Endothelial cell of umbilical vein (primary cell): ENCODE data around the gene ULBP2. TPM values are rescaled to one million over a fixed set of nuclear protein-coding genes. Genes with fewer than 3 reads are reported as not detected.

Experiments
- BruUV-seq: library from RNA; stranded (reverse); fragments of 400-500 nt; replicated peaks from 2 replicates; lab custom pipeline; 2021; lab: Mats Ljungman, UMichigan
- CTCF ChIA-PET: fragments of 300-600, 350-600 bp; sonication (Branson Sonifier 250); formaldehyde crosslinking; loops from one replicate; lab custom pipeline; 2021; ENCODE audit warnings: antibody characterized with exemption, inconsistent platforms; lab: Charles Lee
- POLR2A ChIA-PET: fragments of 300-600, 350-600 bp; sonication (Branson Sonifier 250); formaldehyde crosslinking; loops from one replicate; lab custom pipeline; 2021; ENCODE audit warnings: antibody characterized with exemption, inconsistent platforms; lab: Charles Lee
- DNase-seq: peaks from one replicate; pipeline ENCODE4 v3.0.0-alpha.2; 2011; ENCODE audit warnings: low read depth, low spot score
- FAIRE-seq: peaks from 2 replicates; lab custom pipeline; 2011; peaks lifted over from hg19 to GRCh38; lab: Jason Lieb, UNC
- H2AFZ ChIP-seq: 2 replicates; pipeline ENCODE4 v1.6.0; 2012; ENCODE audit warnings: low read depth, low read length, control low read depth, inconsistent platforms
- H3K27ac ChIP-seq: 2 replicates; pipeline ENCODE4 v1.5.1; 2011; ENCODE audit warnings: low read depth, mild to moderate bottlenecking, control low read depth, low read length, moderate library complexity; ENCODE audit not compliant: insufficient read depth
- H3K27me3 ChIP-seq, 2 experiments: 2 replicates each; pipeline versions ENCODE4 v1.6.0 to v1.6.1; 2011; ENCODE audit warnings: low read length in 2 of 2, mixed read lengths in 1 of 2; ENCODE audit not compliant: control insufficient read depth in 2 of 2, insufficient read depth in 2 of 2
- H3K36me3 ChIP-seq, 2 experiments: 2 replicates in 1 of 2; 3 replicates in 1 of 2; pipeline ENCODE4 v1.5.1; 2011; ENCODE audit warnings: low read length in 2 of 2, mild to moderate bottlenecking in 1 of 2, moderate library complexity in 1 of 2; ENCODE audit not compliant: control insufficient read depth in 2 of 2, insufficient read depth in 2 of 2; ENCODE audit errors: extremely low read depth in 1 of 2
- H3K4me1 ChIP-seq: 3 replicates; pipeline ENCODE4 v1.5.1; 2011; ENCODE audit warnings: mild to moderate bottlenecking, low read length; ENCODE audit not compliant: control insufficient read depth, insufficient read depth; ENCODE audit errors: extremely low read depth
- H3K4me2 ChIP-seq: 2 replicates; pipeline ENCODE4 v1.6.1; 2011; ENCODE audit warnings: low read length, control low read depth, mixed read lengths; ENCODE audit not compliant: insufficient read depth
- H3K4me3 ChIP-seq, 3 experiments: fragments of 200-600 bp in 1 of 3; sonication (generic), shearing (Covaris generic) in 1 of 3; replicated peaks in 1 of 3; 2 replicates each; pipeline ENCODE4 v1.5.1; 2011 to 2016; ENCODE audit warnings: control low read depth in 3 of 3, low read length in 3 of 3, mild to moderate bottlenecking in 2 of 3, inconsistent platforms in 1 of 3, low read depth in 1 of 3, moderate library complexity in 1 of 3; ENCODE audit not compliant: insufficient read depth in 1 of 3
- H3K79me2 ChIP-seq: 2 replicates; pipeline ENCODE4 v1.6.0; 2012; ENCODE audit warnings: low read length, inconsistent platforms; ENCODE audit not compliant: control insufficient read depth, insufficient read depth
- H3K9ac ChIP-seq: replicated peaks from 2 replicates; pipeline ENCODE3; 2011; ENCODE audit warnings: low read length, control low read depth; ENCODE audit not compliant: insufficient read depth; ENCODE audit errors: extremely low read depth
- H3K9me1 ChIP-seq: replicated peaks from 3 replicates; pipeline ENCODE4 v1.6.0; 2011; ENCODE audit warnings: mild to moderate bottlenecking, low read length; ENCODE audit not compliant: control insufficient read depth, insufficient read depth; ENCODE audit errors: extremely low read depth
- H3K9me3 ChIP-seq: replicated peaks from 2 replicates; pipeline ENCODE4 v1.5.1; 2012; ENCODE audit warnings: low read length, inconsistent platforms; ENCODE audit not compliant: control insufficient read depth, insufficient read depth
- H4K20me1 ChIP-seq: replicated peaks from 2 replicates; pipeline ENCODE3; 2011; ENCODE audit warnings: mild to moderate bottlenecking, low read length; ENCODE audit not compliant: control insufficient read depth, insufficient read depth; ENCODE audit errors: extremely low read depth
- CTCF ChIP-seq, 2 donors: IDR thresholded peaks; 1 replicate in 1 of 2; 2 replicates in 1 of 2; pipeline ENCODE4 v1.5.1; 2011; ENCODE audit warnings: low read length in 2 of 2, mild to moderate bottlenecking in 2 of 2, moderate library complexity in 2 of 2, control low read depth in 1 of 2, inconsistent platforms in 1 of 2, low read depth in 1 of 2; ENCODE audit not compliant: insufficient read depth in 1 of 2; ENCODE audit errors: extremely low read depth in 1 of 2
- EZH2 ChIP-seq: IDR thresholded peaks from 2 replicates; pipeline ENCODE4 v1.6.1; 2012; ENCODE audit warnings: borderline replicate concordance, low read depth, mild to moderate bottlenecking, moderate library complexity, low read length, inconsistent platforms; ENCODE audit not compliant: severe bottlenecking
- FOS ChIP-seq: IDR thresholded peaks from 2 replicates; pipeline ENCODE4 v1.6.1; 2011; ENCODE audit warnings: mild to moderate bottlenecking, low read length, moderate library complexity, borderline replicate concordance; ENCODE audit not compliant: insufficient read depth
- GATA2 ChIP-seq: IDR thresholded peaks from 2 replicates; pipeline ENCODE4 v1.7.0; 2011; ENCODE audit warnings: low read depth, mild to moderate bottlenecking, moderate library complexity, mixed read lengths, low read length; ENCODE audit not compliant: insufficient read length, insufficient read depth
- JUN ChIP-seq: IDR thresholded peaks from 2 replicates; pipeline ENCODE4 v1.6.1; 2011; ENCODE audit warnings: borderline replicate concordance, low read depth; ENCODE audit not compliant: insufficient read length, insufficient read depth
- MAX ChIP-seq: IDR thresholded peaks from 2 replicates; pipeline ENCODE4 v1.6.1; 2011; ENCODE audit not compliant: insufficient read depth, insufficient read length
- MYC ChIP-seq: IDR thresholded peaks from one replicate; pipeline ENCODE4 v1.6.1; 2011; ENCODE audit warnings: mild to moderate bottlenecking, low read depth, low read length
- POLR2A ChIP-seq: IDR thresholded peaks from 2 replicates; pipeline ENCODE4 v1.6.1; 2012; ENCODE audit warnings: low read depth, mild to moderate bottlenecking, control low read depth, low read length
- POLR2AphosphoS5 ChIP-seq: IDR thresholded peaks from 2 replicates; pipeline ENCODE4 v1.6.1; 2012; ENCODE audit warnings: low read depth, mild to moderate bottlenecking, control low read depth, low read length, moderate library complexity; ENCODE audit not compliant: insufficient read depth
- dilution Hi-C: fragments of 300-500 bp; cut with MboI; formaldehyde crosslinking; loops from one replicate; pipeline ENCODE4 v1.15.0; 2019; ENCODE audit warnings: low sequenced_read_pairs; ENCODE audit not compliant: extremely low pct_ligation_motif_present
- intact Hi-C: fragments of 100-400 bp; cut with micrococcal nuclease; formaldehyde crosslinking; loops from one replicate; pipeline ENCODE4 v1.10.0; 2022
- polyA plus RNA-seq, 4 experiments: library from polyadenylated mRNA; depleted of rRNA in 3 of 4; stranded (reverse) in 3 of 4; unstranded in 1 of 4; fragments of >200 nt; gene quantifications; 2 replicates each; pipeline versions ENCODE4 v1.2.1 to v1.2.3, GENCODE V29; 2011 to 2012; ENCODE audit warnings: missing spikeins in 1 of 4
- total RNA-seq: library from RNA; stranded (reverse); gene quantifications from 2 replicates; pipeline ENCODE4 v1.2.3, GENCODE V29; 2021

The ULBP2 gene
- total and polyA plus RNA-seq, 2 donors (not counting 3 experiments of a cell fraction or from before 2014, with no cell fraction given) = 7.0 to 22.8 TPM

GRCh38 chr6:149924206-149924932, 17.4 kb upstream of the ULBP2 start:
- no peaks in the 10 kb centered on the region for H3K9me3 ChIP-seq
- no peak for TF ChIP-seq POLR2A
- no peak for TF ChIP-seq MAX
- no peak for TF ChIP-seq POLR2AphosphoS5
- no peak for TF ChIP-seq GATA2
- TF ChIP-seq MYC = no peak
- no peak for TF ChIP-seq FOS
- TF ChIP-seq JUN = no peak
- TF ChIP-seq EZH2 = no peak
- no peak for TF ChIP-seq CTCF (IDR thresholded peaks at IDR 0.05; ENCODE audit: extremely low read depth in 1 of 2, insufficient read depth in 1 of 2, low read depth in 1 of 2, low read length in 2 of 2)
- H3K79me2 ChIP-seq = no peaks in the 10 kb centered on the region
- H3K27me3 ChIP-seq = peaks cover 15 to 18% of the 10 kb centered on the region in 2 experiments
- dilution Hi-C loops (no loop called here), intact Hi-C loops (loop anchor here (5.0 to 10.0 kb wide), 2 partner anchors 357 to 900 kb away; partner anchors contain the start of gene GINM1)
- H3K4me1 ChIP-seq = peaks cover 4% of the 10 kb centered on the region
- no peaks in the 10 kb centered on the region for H3K36me3 ChIP-seq
- DNase-seq (no peak), FAIRE-seq (no peak)
- no peak overlapping the region for H3K4me2 ChIP-seq
- H3K9me1 ChIP-seq = no peaks in the 10 kb centered on the region
- BruUV-seq = no TSS peak
- H3K4me3 ChIP-seq = no peak overlapping the region
- POLR2A ChIA-PET = no interaction called here
- H4K20me1 ChIP-seq = no peaks in the 10 kb centered on the region
- no peak overlapping the region for H3K9ac ChIP-seq
- CTCF ChIA-PET = interaction anchor here (0.7 to 2.5 kb wide), 9 partner anchors 15 to 896 kb away, joined by 3 to 30 read pairs (median 4); partner anchors contain the start of gene PPIL4
- no peak overlapping the region for H3K27ac ChIP-seq
- no peak overlapping the region for H2AFZ ChIP-seq
